Hair follicle dermal papilla cell (primary cell): ENCODE results near the gene PRSS1. TPM values are rescaled to one million over a fixed set of nuclear protein-coding genes. Genes with fewer than 3 reads are reported as not detected.

Experiments used
- small RNA-seq: library from RNA; depleted of rRNA; stranded (forward); fragments of <200 nt; gene quantifications from one replicate; pipeline ENCODE3, GENCODE V24; 2012
- total RNA-seq: library from RNA; depleted of rRNA; stranded (reverse); fragments of >200 nt; gene quantifications from 2 replicates; pipeline ENCODE4 v1.2.3, GENCODE V29; 2012

The PRSS1 gene
- not detected in 2 replicates for total RNA-seq

DNA sequence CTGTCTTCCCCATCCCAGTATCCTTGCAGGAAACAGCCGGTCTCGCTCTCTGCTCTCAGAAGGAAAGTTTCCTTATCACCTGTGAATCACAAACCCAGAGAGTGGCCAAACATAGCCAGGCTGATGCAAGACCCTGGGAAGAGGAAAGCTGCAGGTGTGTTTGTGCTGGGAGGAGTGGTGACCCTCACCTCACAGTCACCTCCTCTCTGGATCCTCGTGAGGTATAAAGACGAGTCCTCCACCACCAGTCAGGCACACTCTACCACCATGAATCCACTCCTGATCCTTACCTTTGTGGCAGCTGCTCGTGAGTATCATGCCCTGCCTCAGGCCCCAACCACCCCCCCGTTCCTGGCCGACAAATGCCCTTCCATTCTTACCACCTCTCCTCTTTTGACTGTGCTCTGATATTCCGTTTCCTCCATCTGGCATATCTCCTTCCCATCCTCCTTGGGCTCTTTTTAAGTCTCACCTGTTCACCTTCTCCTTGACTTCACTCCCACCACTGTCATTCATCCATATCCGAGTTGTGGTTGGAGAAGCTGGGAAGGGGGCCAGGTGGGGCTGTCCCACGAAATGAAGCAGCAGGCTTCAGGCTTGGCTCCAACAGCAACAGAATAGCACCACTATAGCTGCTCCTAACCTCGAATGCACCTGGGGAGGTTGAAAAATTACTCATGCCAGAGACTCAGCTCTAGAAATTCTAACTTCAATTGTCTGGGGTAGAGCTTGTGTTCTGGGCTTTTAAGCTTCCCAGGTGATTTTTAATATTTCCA, at the start of gene PRSS1:
TSS of gene PRSS1 (plus strand) at position 255 of the 776 bp plus-strand sequence. CDS start at position 268, 13 bp downstream.

DNA sequence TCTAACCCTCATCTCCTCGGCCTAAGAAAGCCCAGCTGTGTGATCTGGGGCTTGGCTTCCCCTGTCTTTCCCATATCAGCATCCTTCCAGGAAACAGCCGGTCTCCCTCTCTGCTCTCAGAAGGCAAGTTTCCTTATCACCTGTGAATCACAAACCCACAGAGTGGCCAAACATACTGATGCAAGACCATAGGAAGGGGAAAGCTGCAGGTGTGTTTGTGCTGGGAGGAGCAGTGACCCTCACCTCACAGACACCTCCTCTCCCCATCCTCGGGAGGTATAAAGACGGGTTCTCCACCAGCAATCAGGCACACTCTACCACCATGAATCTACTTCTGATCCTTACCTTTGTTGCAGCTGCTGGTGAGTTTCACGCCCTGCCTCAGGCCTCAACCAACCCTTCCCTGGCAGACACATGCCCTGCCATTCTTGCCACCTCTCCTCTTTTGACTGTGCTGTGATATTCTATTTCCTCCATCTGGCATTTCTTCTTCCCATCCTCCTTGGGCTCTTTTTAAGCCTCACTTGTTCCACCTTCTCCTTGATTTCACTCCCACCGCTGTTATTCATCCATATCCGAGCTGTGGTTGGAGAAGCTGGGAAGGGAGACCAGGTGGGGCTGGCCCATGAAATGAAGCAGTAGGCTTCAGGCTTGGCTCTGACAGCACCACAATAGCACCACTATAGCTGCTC, 21.5 kb downstream of the PRSS1 start, which contains the start of gene PRSS2:
TSS of gene PRSS2 (plus strand) at position 310 of the 692 bp plus-strand sequence. CDS start at position 323, 13 bp downstream.

Small RNA genes lying within 50 kb of the gene (small RNA-seq; reads per million reads assigned to genes)
- gene TRBD1 (not detected), gene TRBJ1-1 (not detected), gene TRBJ1-2 (not detected), gene TRBJ1-3 (not detected), gene TRBJ1-4 (not detected), gene TRBJ1-5 (not detected), gene TRBJ1-6 (not detected), gene TRBJ2-1 (not detected), gene TRBJ2-2 (not detected), gene TRBJ2-2P (not detected), gene TRBJ2-3 (not detected), gene TRBJ2-4 (not detected), gene TRBJ2-5 (not detected), gene TRBJ2-6 (not detected), gene TRBJ2-7 (not detected)

Other genes with a start within 250 kb of the PRSS1 start
- gene PRSS2, start 21.5 kb downstream of the PRSS1 start, total RNA-seq, result not detected in 2 replicates
- gene EPHB6, start 105.6 kb downstream of the PRSS1 start, total RNA-seq, result 6.7 and 13.4 TPM in 2 replicates
- gene TRPV6, start 136.3 kb downstream of the PRSS1 start, total RNA-seq, result not detected in 2 replicates
- not detected in 2 replicates for gene TRPV5, start 184.3 kb downstream of the PRSS1 start, total RNA-seq
- gene LLCFC1, start 190.0 kb downstream of the PRSS1 start, total RNA-seq, result not detected in 2 replicates
- gene KEL, start 212.9 kb downstream of the PRSS1 start, total RNA-seq, result not detected in 2 replicates